Activated T-cell treated with anti-CD3 and anti-CD28 coated beads, Interleukin-2, amount 50 U/mL, for 4 hours (primary cell): ENCODE results near the gene CHCHD1. TPM values are rescaled to one million over a fixed set of nuclear protein-coding genes. Genes with fewer than 3 reads are reported as not detected.
"Not testable (repeated sequence)": the region's sequence is repeated elsewhere in the genome, so short reads cannot be mapped to it uniquely, and the experiment has no call there.

Experiments used
- ATAC-seq, 2 donors: fragments of 200-7000 bp; cut with Tn5 transposase; one replicate each; pipeline ENCODE4 v1.10.0; 2021
- DNase-seq: peaks from one replicate; pipeline ENCODE4 v3.0.0-alpha.2; 2020
- H3K27me3 Mint-ChIP-seq: one replicate; pipeline ENCODE4 v1.8.0; 2021; ENCODE audit warnings: low read depth, mixed read lengths
- H3K36me3 Mint-ChIP-seq: one replicate; pipeline ENCODE4 v1.8.0; 2022; ENCODE audit warnings: mixed read lengths; ENCODE audit not compliant: insufficient read depth
- H3K4me1 Mint-ChIP-seq: one replicate; pipeline ENCODE4 v1.8.0; 2021; ENCODE audit warnings: low read depth, mixed read lengths
- H3K4me3 Mint-ChIP-seq: one replicate; pipeline ENCODE4 v1.8.0; 2021; ENCODE audit warnings: mild to moderate bottlenecking, moderate library complexity, mixed read lengths
- H3K9me3 Mint-ChIP-seq: one replicate; pipeline ENCODE4 v1.8.0; 2021; ENCODE audit warnings: mixed read lengths
- total RNA-seq, 3 donors: library from RNA; stranded (reverse); gene quantifications; one replicate each; pipeline ENCODE4 v1.2.1, GENCODE V29; 2021

Gene CHCHD1
- total RNA-seq, 3 donors from 2014 or later, result 34.7 to 35.9 (median 35.9) TPM

GRCh38 chr10:73779539-73780197 lies 2.2 kb upstream of the CHCHD1 start:
- peak overlapping the region; percentile 53 for H3K4me3 Mint-ChIP-seq
- ATAC-seq, result no peak
- peaks cover 53% of the 10 kb centered on the region for H3K4me1 Mint-ChIP-seq

GRCh38 chr10:73780301-73780700 lies 1.5 kb upstream of the CHCHD1 start:
- Mint-ChIP-seq H3K4me1 (peaks cover 52% of the 10 kb centered on the region), H3K9me3 (no peaks in the 10 kb centered on the region), H3K27me3 (no peaks in the 10 kb centered on the region), H3K36me3 (peaks cover 13% of the 10 kb centered on the region), H3K4me3 (peak overlapping the region; percentile 98)
- DNase-seq, result no peak
- ATAC-seq, result no peak

More at GRCh38 chr10:73779539-73780197, 2.2 kb upstream of the CHCHD1 start:
- no peak for DNase-seq
- Mint-ChIP-seq H3K27me3 (no peaks in the 10 kb centered on the region), H3K36me3 (peaks cover 16% of the 10 kb centered on the region), H3K9me3 (no peaks in the 10 kb centered on the region)

DNA sequence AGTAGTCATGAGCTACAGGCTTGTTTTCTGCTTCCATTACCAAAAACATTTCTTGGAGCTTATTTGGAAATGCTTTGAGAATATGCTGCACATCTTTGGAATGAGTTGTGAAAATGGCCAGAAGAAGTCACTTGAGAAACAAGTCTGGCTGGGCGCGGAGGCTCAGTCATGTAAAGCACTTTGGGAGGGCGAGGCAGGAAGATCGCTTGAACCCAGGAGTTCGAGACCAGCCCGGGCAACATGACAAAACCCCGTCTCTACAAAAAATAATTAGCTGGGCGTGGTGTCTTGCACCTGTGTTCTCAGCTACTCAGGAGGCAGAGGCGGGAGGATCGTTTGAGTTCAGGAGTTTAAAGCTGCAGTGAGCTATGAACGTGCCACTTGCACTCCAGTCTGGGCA lies 882 bp upstream of the CHCHD1 start:
- peaks cover 47% of the 10 kb centered on the region for H3K4me1 Mint-ChIP-seq
- DNase-seq (no peak), ATAC-seq (no peak)
- peaks cover 10% of the 10 kb centered on the region for H3K36me3 Mint-ChIP-seq
- H3K4me3 Mint-ChIP-seq, result peak overlapping the region; percentile 98
- H3K27me3 Mint-ChIP-seq, result no peaks in the 10 kb centered on the region
- H3K9me3 Mint-ChIP-seq, result no peaks in the 10 kb centered on the region

DNA sequence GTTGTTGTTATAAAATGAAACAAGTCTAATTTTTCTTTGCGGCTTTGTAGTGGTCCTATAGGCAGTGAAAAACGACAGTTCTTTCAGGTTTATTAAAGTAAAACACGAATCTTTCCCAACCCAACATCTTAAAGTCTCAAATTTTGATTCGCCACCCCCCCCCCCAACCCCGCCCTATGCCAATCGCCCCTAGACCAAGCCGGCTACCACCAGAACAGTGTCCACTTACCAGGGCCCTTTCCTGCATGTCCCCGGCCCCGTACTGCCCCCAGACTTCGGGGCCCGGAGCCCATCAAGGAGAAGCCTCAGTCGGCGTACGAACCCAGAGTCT lies 335 bp upstream of the CHCHD1 start:
- Mint-ChIP-seq H3K4me3 (peak overlapping the region; percentile 98), H3K27me3 (no peaks in the 10 kb centered on the region), H3K9me3 (no peaks in the 10 kb centered on the region), H3K36me3 (peaks cover 10% of the 10 kb centered on the region), H3K4me1 (peaks cover 52% of the 10 kb centered on the region)
- DNase-seq (no peak), ATAC-seq (no peak)

DNA sequence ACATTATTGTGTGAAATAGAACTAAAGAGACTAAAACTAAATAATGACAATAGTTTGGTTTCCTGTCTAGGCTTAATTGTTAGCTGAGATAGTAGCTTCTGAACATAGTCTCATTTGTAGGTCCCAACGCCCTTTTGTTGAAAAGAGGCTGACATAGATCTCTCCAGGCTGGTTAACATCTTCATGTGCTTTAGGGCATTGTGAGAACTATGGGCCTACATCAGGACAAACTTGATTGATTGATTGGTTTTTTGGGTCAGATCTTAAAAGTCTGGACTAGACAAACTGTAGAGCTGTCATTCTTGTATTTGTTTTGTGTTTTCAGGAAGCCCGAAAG lies 869 bp downstream of the CHCHD1 start:
- Mint-ChIP-seq H3K9me3 (no peaks in the 10 kb centered on the region), H3K4me1 (peaks cover 52% of the 10 kb centered on the region), H3K27me3 (no peaks in the 10 kb centered on the region), H3K36me3 (peaks cover 7% of the 10 kb centered on the region), H3K4me3 (peak overlapping the region; percentile 98)
- ATAC-seq (no peak), DNase-seq (no peak)

- peaks cover 46% of the 10 kb centered on the region for H3K4me1 Mint-ChIP-seq
- H3K36me3 Mint-ChIP-seq, result peaks cover 11% of the 10 kb centered on the region
- ATAC-seq, result peak; percentile 81 to 83
These were observed 3.4 kb downstream of the CHCHD1 start, which contains the start of gene ZSWIM8 for GRCh38 chr10:73785211-73785720. TSS of gene ZSWIM8 (plus strand) at chr10:73785606. CDS start at chr10:73785879, 273 bp downstream.

GRCh38 chr10:73785721-73786511 lies 4.1 kb downstream of the CHCHD1 start:
- no peaks in the 10 kb centered on the region for H3K27me3 Mint-ChIP-seq
- ATAC-seq, result peak; percentile 9 to 13
- H3K9me3 Mint-ChIP-seq, result no peaks in the 10 kb centered on the region
- peak; percentile 34 for DNase-seq
- peak overlapping the region; percentile 89 for H3K4me3 Mint-ChIP-seq
- peaks cover 40% of the 10 kb centered on the region for H3K4me1 Mint-ChIP-seq
- H3K36me3 Mint-ChIP-seq, result peaks cover 14% of the 10 kb centered on the region

More at GRCh38 chr10:73785211-73785720, 3.4 kb downstream of the CHCHD1 start, which contains the start of gene ZSWIM8:
- Mint-ChIP-seq H3K27me3 (no peaks in the 10 kb centered on the region), H3K9me3 (no peaks in the 10 kb centered on the region), H3K4me3 (peak within 1 kb of the TSS; percentile 89)
- peak; percentile 74 for DNase-seq

DNA sequence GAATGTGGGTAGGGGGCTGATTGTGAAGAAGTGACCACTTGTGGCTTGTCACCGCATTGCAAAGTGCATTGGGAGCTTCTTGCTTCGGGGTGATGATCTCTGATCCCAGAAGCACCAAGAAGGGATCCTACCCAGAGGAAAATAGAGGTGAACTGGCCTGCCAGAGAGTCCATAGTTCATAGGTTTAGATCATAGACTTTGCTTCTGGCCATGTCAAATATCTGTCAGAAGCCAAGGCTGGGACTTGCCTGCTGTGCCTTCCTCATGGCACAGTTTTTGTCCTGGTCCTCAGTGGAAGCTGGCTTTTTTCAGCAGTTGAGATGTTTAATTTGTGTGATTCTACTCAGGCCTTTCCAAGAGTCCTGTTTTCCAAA lies 4.7 kb downstream of the CHCHD1 start:
- DNase-seq (no peak), ATAC-seq (no peak)
- Mint-ChIP-seq H3K4me3 (peak overlapping the region; percentile 89), H3K9me3 (no peaks in the 10 kb centered on the region), H3K27me3 (no peaks in the 10 kb centered on the region), H3K4me1 (peaks cover 37% of the 10 kb centered on the region), H3K36me3 (peaks cover 18% of the 10 kb centered on the region)

- Mint-ChIP-seq H3K36me3 (peaks cover 18% of the 10 kb centered on the region), H3K4me3 (peak overlapping the region; percentile 89), H3K4me1 (peaks cover 33% of the 10 kb centered on the region)
- not testable (repeated sequence) for H3K9me3 Mint-ChIP-seq, ATAC-seq, DNase-seq, H3K27me3 Mint-ChIP-seq
These were observed 5.4 kb downstream of the CHCHD1 start for GRCh38 chr10:73787031-73787800.

- Mint-ChIP-seq H3K9me3 (no peaks in the 10 kb centered on the region), H3K4me3 (no peak overlapping the region), H3K4me1 (peaks cover 23% of the 10 kb centered on the region), H3K36me3 (peaks cover 28% of the 10 kb centered on the region), H3K27me3 (no peaks in the 10 kb centered on the region)
- no peak for DNase-seq
- ATAC-seq, result no peak
These were observed 7.2 kb downstream of the CHCHD1 start for GRCh38 chr10:73788864-73789658.

- no peak for DNase-seq
- H3K4me3 Mint-ChIP-seq, result no peak overlapping the region
- peaks cover 23% of the 10 kb centered on the region for H3K4me1 Mint-ChIP-seq
- no peaks in the 10 kb centered on the region for H3K9me3 Mint-ChIP-seq
- H3K27me3 Mint-ChIP-seq, result no peaks in the 10 kb centered on the region
- ATAC-seq, result no peak
- H3K36me3 Mint-ChIP-seq, result peaks cover 31% of the 10 kb centered on the region
These were observed 7.8 kb downstream of the CHCHD1 start for GRCh38 chr10:73789659-73790055.

GRCh38 chr10:73790886-73791625 lies 9.2 kb downstream of the CHCHD1 start:
- no peak for DNase-seq
- H3K36me3 Mint-ChIP-seq, result peaks cover 33% of the 10 kb centered on the region
- no peak overlapping the region for H3K4me3 Mint-ChIP-seq
- no peaks in the 10 kb centered on the region for H3K27me3 Mint-ChIP-seq
- H3K4me1 Mint-ChIP-seq, result peaks cover 16% of the 10 kb centered on the region
- no peaks in the 10 kb centered on the region for H3K9me3 Mint-ChIP-seq
- no peak for ATAC-seq

- Mint-ChIP-seq H3K4me3 (no peak overlapping the region), H3K36me3 (peaks cover 39% of the 10 kb centered on the region)
These were observed 10.1 kb downstream of the CHCHD1 start for GRCh38 chr10:73791871-73792400.

More at GRCh38 chr10:73791871-73792400, 10.1 kb downstream of the CHCHD1 start:
- ATAC-seq, result no peak
- H3K27me3 Mint-ChIP-seq, result no peaks in the 10 kb centered on the region
- H3K4me1 Mint-ChIP-seq, result peaks cover 9% of the 10 kb centered on the region
- H3K9me3 Mint-ChIP-seq, result no peaks in the 10 kb centered on the region
- no peak for DNase-seq
